H1 (cell line): Measurements from ENCODE around the gene SOSTDC1. TPM values are rescaled to one million over a fixed set of nuclear protein-coding genes. Genes with fewer than 3 reads are reported as not detected.

Experiments used
- ATF3 ChIP-seq: IDR thresholded peaks from 2 replicates; pipeline ENCODE4 v1.6.1; 2011; ENCODE audit warnings: low read depth, mild to moderate bottlenecking, low read length; ENCODE audit not compliant: insufficient read depth
- CBX5 ChIP-seq: fragments of 300-800, 300-1000 bp; sonication (generic); IDR thresholded peaks from 2 replicates; pipeline ENCODE4 v1.7.1; 2016; ENCODE audit warnings: antibody characterized with exemption, low read length, low read depth
- CHD2 ChIP-seq: IDR thresholded peaks from 2 replicates; pipeline ENCODE4 v1.6.1; 2012; ENCODE audit warnings: low read length, improper control_type of control experiment
- CHD7 ChIP-seq: fragments of 300-600 bp; sonication (generic); IDR thresholded peaks from 2 replicates; pipeline ENCODE4 v1.7.1; 2012; ENCODE audit warnings: low read length, moderate library complexity, mild to moderate bottlenecking, inconsistent platforms; ENCODE audit not compliant: insufficient replicate concordance
- EZH2 ChIP-seq: fragments of 200-600 bp; sonication (generic); IDR thresholded peaks from 2 replicates; pipeline ENCODE4 v1.7.1; 2012; ENCODE audit warnings: low read depth, mild to moderate bottlenecking, moderate library complexity, low read length, inconsistent platforms; ENCODE audit not compliant: severe bottlenecking
- JUN ChIP-seq: IDR thresholded peaks from 2 replicates; pipeline ENCODE4 v1.6.1; 2011; ENCODE audit warnings: low read depth, mild to moderate bottlenecking, improper control_type of control experiment, low read length
- RAD21 ChIP-seq, 2 experiments: IDR thresholded peaks in 1 of 2; conservative IDR thresholded peaks in 1 of 2; 2 replicates each; pipeline ENCODE4 v1.6.1; 2011; ENCODE audit warnings: low read depth in 2 of 2, low read length in 2 of 2, improper control_type of control experiment in 1 of 2, inconsistent platforms in 1 of 2, mild to moderate bottlenecking in 1 of 2, moderate library complexity in 1 of 2
- SAP30 ChIP-seq: fragments of 300-600 bp; sonication (generic); IDR thresholded peaks from 2 replicates; pipeline ENCODE4 v1.7.1; 2012; ENCODE audit warnings: low read length, moderate library complexity, mild to moderate bottlenecking, inconsistent platforms; ENCODE audit not compliant: insufficient read depth, insufficient replicate concordance
- USF2 ChIP-seq: IDR thresholded peaks from 2 replicates; pipeline ENCODE4 v1.6.1; 2011; ENCODE audit warnings: low read length, improper control_type of control experiment
- polyA plus RNA-seq, 7 experiments: library from polyadenylated mRNA; depleted of rRNA in 3 of 7; stranded (reverse) in 5 of 7; unstranded in 2 of 7; fragments of >200 nt in 5 of 7; fragments of 200-250 nt in 2 of 7; gene quantifications; 1 replicate in 5 of 7; 2 replicates in 1 of 7; 4 replicates in 1 of 7; pipeline versions ENCODE4 v1.2.1 to v1.2.3, GENCODE V29; 2011 to 2013; ENCODE audit warnings: missing spikeins in 2 of 7, mixed read lengths in 2 of 7
- total RNA-seq: library from RNA; stranded (reverse); fragmentation: NEBNext Ultra II Directional; extraction: Animal tissue kit (Norgen Biotek cat#: 25700); gene quantifications from 2 replicates; pipeline ENCODE4 v1.2.1, GENCODE V29; 2021

Gene SOSTDC1
- total and polyA plus RNA-seq, 2 of the 8 experiments (the other 6 are each of a cell fraction or from before 2014, with no cell fraction given), result 0.35 to 0.79 TPM

GRCh38 chr7:16514729-16515128, 49.2 kb upstream of the SOSTDC1 start (continued):
- no peak for TF ChIP-seq CHD7
- no peak for TF ChIP-seq EZH2
- TF ChIP-seq ATF3, result no peak
- no peak for TF ChIP-seq SAP30
- no peak for TF ChIP-seq RAD21 (IDR thresholded peaks at IDR 0.05 in 1 of 2, conservative IDR thresholded peaks at IDR 0.05 in 1 of 2; ENCODE audit: low read depth in 2 of 2, low read length in 2 of 2)
- no peak for TF ChIP-seq CBX5
- no peak for TF ChIP-seq USF2
- TF ChIP-seq CHD2, result no peak
- TF ChIP-seq JUN, result no peak
